Measurements from ENCODE around the gene FKBP8.

Gene FKBP8

GRCh38 chr19:18587962-18588610 is 44.7 kb upstream of the FKBP8 start:
- TF ChIP-seq ZFP3 (CRISPR knock-in tag; IDR thresholded peaks at IDR 0.05) (no peak), SNAI2 (CRISPR knock-in tag; IDR thresholded peaks at IDR 0.05) (no peak), GLIS3 (CRISPR knock-in tag; IDR thresholded peaks at IDR 0.05) (no peak), ZNF70 (CRISPR knock-in tag; IDR thresholded peaks at IDR 0.05) (no peak), ESRRG (CRISPR knock-in tag; IDR thresholded peaks at IDR 0.05) (no peak), TCF4 (CRISPR knock-in tag; IDR thresholded peaks at IDR 0.05; ENCODE audit: borderline replicate concordance) (no peak)
- ATAC-seq, result no peak

- no peak for ATAC-seq
- TF ChIP-seq, protein P1, sequence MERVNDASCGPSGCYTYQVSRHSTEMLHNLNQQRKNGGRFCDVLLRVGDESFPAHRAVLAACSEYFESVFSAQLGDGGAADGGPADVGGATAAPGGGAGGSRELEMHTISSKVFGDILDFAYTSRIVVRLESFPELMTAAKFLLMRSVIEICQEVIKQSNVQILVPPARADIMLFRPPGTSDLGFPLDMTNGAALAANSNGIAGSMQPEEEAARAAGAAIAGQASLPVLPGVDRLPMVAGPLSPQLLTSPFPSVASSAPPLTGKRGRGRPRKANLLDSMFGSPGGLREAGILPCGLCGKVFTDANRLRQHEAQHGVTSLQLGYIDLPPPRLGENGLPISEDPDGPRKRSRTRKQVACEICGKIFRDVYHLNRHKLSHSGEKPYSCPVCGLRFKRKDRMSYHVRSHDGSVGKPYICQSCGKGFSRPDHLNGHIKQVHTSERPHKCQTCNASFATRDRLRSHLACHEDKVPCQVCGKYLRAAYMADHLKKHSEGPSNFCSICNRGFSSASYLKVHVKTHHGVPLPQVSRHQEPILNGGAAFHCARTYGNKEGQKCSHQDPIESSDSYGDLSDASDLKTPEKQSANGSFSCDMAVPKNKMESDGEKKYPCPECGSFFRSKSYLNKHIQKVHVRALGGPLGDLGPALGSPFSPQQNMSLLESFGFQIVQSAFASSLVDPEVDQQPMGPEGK (CRISPR knock-in tag; IDR thresholded peaks at IDR 0.05; ENCODE audit: borderline replicate concordance), result no peak
- TF ChIP-seq RARB (CRISPR knock-in tag; IDR thresholded peaks at IDR 0.05) (no peak), TCF4 (CRISPR knock-in tag; IDR thresholded peaks at IDR 0.05; ENCODE audit: borderline replicate concordance) (no peak), ZNF70 (CRISPR knock-in tag; IDR thresholded peaks at IDR 0.05) (no peak), BACH2 (CRISPR knock-in tag; IDR thresholded peaks at IDR 0.05; ENCODE audit: borderline replicate concordance) (no peak), ZFP3 (CRISPR knock-in tag; IDR thresholded peaks at IDR 0.05) (no peak), ZNF565 (CRISPR knock-in tag; conservative IDR thresholded peaks at IDR 0.05; ENCODE audit: low read depth) (no peak), ZNF8 (CRISPR knock-in tag; IDR thresholded peaks at IDR 0.05) (no peak), ISL1 (CRISPR knock-in tag; IDR thresholded peaks at IDR 0.05) (no peak), ESRRG (CRISPR knock-in tag; IDR thresholded peaks at IDR 0.05) (no peak), ZFP30 (CRISPR knock-in tag; IDR thresholded peaks at IDR 0.05) (no peak), POU6F1 (CRISPR knock-in tag; IDR thresholded peaks at IDR 0.05; ENCODE audit: borderline replicate concordance, low read depth) (no peak)
- TF ChIP-seq, protein P2, sequence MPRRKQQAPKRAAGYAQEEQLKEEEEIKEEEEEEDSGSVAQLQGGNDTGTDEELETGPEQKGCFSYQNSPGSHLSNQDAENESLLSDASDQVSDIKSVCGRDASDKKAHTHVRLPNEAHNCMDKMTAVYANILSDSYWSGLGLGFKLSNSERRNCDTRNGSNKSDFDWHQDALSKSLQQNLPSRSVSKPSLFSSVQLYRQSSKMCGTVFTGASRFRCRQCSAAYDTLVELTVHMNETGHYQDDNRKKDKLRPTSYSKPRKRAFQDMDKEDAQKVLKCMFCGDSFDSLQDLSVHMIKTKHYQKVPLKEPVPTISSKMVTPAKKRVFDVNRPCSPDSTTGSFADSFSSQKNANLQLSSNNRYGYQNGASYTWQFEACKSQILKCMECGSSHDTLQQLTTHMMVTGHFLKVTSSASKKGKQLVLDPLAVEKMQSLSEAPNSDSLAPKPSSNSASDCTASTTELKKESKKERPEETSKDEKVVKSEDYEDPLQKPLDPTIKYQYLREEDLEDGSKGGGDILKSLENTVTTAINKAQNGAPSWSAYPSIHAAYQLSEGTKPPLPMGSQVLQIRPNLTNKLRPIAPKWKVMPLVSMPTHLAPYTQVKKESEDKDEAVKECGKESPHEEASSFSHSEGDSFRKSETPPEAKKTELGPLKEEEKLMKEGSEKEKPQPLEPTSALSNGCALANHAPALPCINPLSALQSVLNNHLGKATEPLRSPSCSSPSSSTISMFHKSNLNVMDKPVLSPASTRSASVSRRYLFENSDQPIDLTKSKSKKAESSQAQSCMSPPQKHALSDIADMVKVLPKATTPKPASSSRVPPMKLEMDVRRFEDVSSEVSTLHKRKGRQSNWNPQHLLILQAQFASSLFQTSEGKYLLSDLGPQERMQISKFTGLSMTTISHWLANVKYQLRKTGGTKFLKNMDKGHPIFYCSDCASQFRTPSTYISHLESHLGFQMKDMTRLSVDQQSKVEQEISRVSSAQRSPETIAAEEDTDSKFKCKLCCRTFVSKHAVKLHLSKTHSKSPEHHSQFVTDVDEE (CRISPR knock-in tag; IDR thresholded peaks at IDR 0.05), result no peak
- TF ChIP-seq, protein P3, sequence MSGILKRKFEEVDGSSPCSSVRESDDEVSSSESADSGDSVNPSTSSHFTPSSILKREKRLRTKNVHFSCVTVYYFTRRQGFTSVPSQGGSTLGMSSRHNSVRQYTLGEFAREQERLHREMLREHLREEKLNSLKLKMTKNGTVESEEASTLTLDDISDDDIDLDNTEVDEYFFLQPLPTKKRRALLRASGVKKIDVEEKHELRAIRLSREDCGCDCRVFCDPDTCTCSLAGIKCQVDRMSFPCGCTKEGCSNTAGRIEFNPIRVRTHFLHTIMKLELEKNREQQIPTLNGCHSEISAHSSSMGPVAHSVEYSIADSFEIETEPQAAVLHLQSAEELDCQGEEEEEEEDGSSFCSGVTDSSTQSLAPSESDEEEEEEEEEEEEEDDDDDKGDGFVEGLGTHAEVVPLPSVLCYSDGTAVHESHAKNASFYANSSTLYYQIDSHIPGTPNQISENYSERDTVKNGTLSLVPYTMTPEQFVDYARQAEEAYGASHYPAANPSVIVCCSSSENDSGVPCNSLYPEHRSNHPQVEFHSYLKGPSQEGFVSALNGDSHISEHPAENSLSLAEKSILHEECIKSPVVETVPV (CRISPR knock-in tag; IDR thresholded peaks at IDR 0.05), result no peak
Observed at GRCh38 chr19:18587561-18587960, 44.2 kb upstream of the FKBP8 start.

DNA sequence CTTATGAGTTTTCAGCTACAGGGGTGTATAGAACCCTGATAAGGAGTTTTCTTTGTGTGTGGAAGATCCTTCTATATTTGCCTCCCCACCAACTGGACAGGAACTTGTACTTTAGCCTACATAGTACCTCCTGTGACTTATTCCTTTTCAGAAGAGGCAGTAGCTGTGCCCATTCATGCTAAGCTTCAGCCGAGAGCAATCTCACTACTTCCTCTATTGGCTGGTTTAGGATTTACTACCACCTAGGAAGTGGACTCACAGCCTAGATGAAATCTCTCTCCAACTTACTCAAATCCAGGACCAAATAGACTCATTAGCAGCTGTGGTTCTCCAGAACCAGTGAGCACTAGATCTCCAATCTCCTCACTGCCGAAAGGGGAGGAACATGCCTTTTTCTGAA is 42.9 kb upstream of the FKBP8 start:
- no peak for ATAC-seq
- TF ChIP-seq ZC3H10 (CRISPR knock-in tag; IDR thresholded peaks at IDR 0.05) (no peak), BACH2 (CRISPR knock-in tag; IDR thresholded peaks at IDR 0.05; ENCODE audit: borderline replicate concordance) (no peak), RARB (CRISPR knock-in tag; IDR thresholded peaks at IDR 0.05) (no peak), GLIS3 (CRISPR knock-in tag; IDR thresholded peaks at IDR 0.05) (no peak), SNAI2 (CRISPR knock-in tag; IDR thresholded peaks at IDR 0.05) (no peak), POU6F1 (CRISPR knock-in tag; IDR thresholded peaks at IDR 0.05; ENCODE audit: borderline replicate concordance, low read depth) (no peak), CREB5 (CRISPR knock-in tag; IDR thresholded peaks at IDR 0.05; ENCODE audit: low read depth) (no peak)
- TF ChIP-seq, protein P1 (CRISPR knock-in tag; IDR thresholded peaks at IDR 0.05; ENCODE audit: borderline replicate concordance), result no peak
- TF ChIP-seq, protein P2 (CRISPR knock-in tag; IDR thresholded peaks at IDR 0.05), result no peak
- TF ChIP-seq, protein P3 (CRISPR knock-in tag; IDR thresholded peaks at IDR 0.05), result no peak
